ENCODE results near the gene RAB33A. TPM values are rescaled to one million over a fixed set of nuclear protein-coding genes. Genes with fewer than 3 reads are reported as not detected.

The RAB33A gene
- total and polyA plus RNA-seq, 9 of the 15 experiments (the other 6 are each of a cell fraction or from before 2014, with no cell fraction given): 0.04 to 0.20 (median 0.06) TPM; not detected in 4

DNA sequence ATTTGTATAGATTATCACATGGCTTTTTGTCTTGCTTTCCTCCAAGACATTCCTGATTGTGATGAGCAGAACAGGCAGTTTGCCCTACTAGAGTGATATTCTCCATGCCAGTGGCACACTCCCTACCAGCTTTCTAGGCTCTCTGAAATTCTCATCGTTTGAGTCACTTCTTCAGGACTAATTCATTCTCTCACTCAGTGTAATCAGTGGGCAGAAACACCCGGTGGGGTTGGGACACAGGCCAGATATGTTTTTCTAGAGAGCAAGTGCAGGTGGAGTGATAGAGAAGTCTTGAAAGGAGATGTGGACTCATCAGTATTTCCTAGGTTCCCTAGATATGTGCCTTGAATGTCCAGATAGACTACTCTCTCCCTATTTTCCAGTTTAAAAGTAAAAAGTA lies 13.1 kb downstream of the RAB33A start:
- CTCF ChIA-PET (ENCODE audit: low intra/inter-chr PET ratio): no interaction called here
- Histone ChIP-seq H3K4me2 (ENCODE audit: insufficient read depth, low read length) (no peak overlapping the region), H3K27ac (ENCODE audit: extremely low read depth, low read depth, low read length) (no peak overlapping the region), H3K9ac (ENCODE audit: insufficient read depth in 1 of 2, low read depth in 2 of 2, low read length in 2 of 2) (no peak overlapping the region), H3K9me3 (replicated peaks; ENCODE audit: control insufficient read depth, insufficient read depth, low read depth, low read length) (no peaks in the 10 kb centered on the region), H3K4me1 (replicated peaks in 1 of 2; ENCODE audit: control insufficient read depth in 2 of 2, insufficient read depth in 2 of 2, low read length in 2 of 2) (peaks cover 0 to 8% of the 10 kb centered on the region in 2 experiments; a peak in 3 of 5 replicates), H3K79me2 (ENCODE audit: control insufficient read depth, insufficient read depth, low read length) (no peaks in the 10 kb centered on the region), H3K4me3 (no peak overlapping the region), H4K20me1 (replicated peaks; ENCODE audit: control insufficient read depth, insufficient read depth, low read length) (peaks cover 4% of the 10 kb centered on the region; the same call in 1 of the 2 replicates), H3K27me3 (ENCODE audit: control insufficient read depth in 2 of 2, insufficient read depth in 2 of 2, low read length in 2 of 2) (0 out of 5 replicates have a peak, but pooled peaks cover 0 to 4% of the 10 kb centered on the region in 2 experiments), H3K36me3 (ENCODE audit: control insufficient read depth, insufficient read depth, low read length) (no peaks in the 10 kb centered on the region), H3K9me1 (ENCODE audit: control insufficient read depth, insufficient read depth, low read length) (no peaks in the 10 kb centered on the region), H2AFZ (ENCODE audit: low read depth, low read length) (no peak overlapping the region)
- BruUV-seq (replicated peaks): no TSS peak
- POLR2A ChIA-PET: no interaction called here
- intact Hi-C loops (cut with micrococcal nuclease) (no loop called here), in situ Hi-C loops (cut with MboI) (no loop called here)
- DNase-seq (ENCODE audit: extremely low read depth in 1 of 4, low spot score in 3 of 4) (no peak), ATAC-seq (no peak), FAIRE-seq (no peak)
- no peak for TF ChIP-seq ZNF3 (CRISPR knock-in tag; IDR thresholded peaks at IDR 0.05)
- TF ChIP-seq PRMT5 (CRISPR knock-in tag; IDR thresholded peaks at IDR 0.05): no peak
- TF ChIP-seq KAT8 (IDR thresholded peaks at IDR 0.05; ENCODE audit: low read depth): no peak
- TF ChIP-seq CBFA2T3 (IDR thresholded peaks at IDR 0.05): peak; percentile 30; the same call in 1 of the 2 replicates
- no peak for TF ChIP-seq NFRKB (IDR thresholded peaks at IDR 0.05; ENCODE audit: low read depth)
- WGBS (ENCODE audit: insufficient coverage, low coverage, missing lambda C conversion rate): 0% methylated on average over 2 of the region's 2 CpGs

DNA sequence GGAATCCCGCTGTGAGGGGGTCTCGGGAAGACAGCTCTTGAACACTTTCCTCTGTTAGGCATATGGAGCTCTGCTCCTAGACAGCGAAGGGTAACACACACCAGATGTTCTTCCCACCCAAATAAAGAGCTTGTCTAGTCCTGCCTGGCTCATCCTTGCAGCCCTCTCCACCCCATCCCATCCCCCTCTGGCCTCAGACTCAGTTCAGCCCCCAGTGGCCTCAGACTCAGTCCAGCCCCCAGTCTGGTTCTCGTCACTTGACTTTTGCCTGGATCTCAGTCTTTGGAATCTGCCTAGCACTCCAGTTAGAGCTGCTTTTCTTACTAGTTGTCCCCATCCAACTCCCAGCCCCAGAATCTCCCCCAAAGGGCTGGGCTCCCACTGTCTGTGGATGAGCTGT lies 14.9 kb downstream of the RAB33A start:
- H2AFZ ChIP-seq (ENCODE audit: low read depth, low read length): no peak overlapping the region
- CTCF ChIA-PET (ENCODE audit: low intra/inter-chr PET ratio): no interaction called here
- ATAC-seq (peak; percentile 33), FAIRE-seq (no peak), DNase-seq (ENCODE audit: extremely low read depth in 1 of 4, low spot score in 3 of 4) (no peak)
- no peak for TF ChIP-seq ZBTB12 (CRISPR knock-in tag; IDR thresholded peaks at IDR 0.05)
- no peak for TF ChIP-seq CBX5 (IDR thresholded peaks at IDR 0.05; ENCODE audit: borderline replicate concordance, low read depth)
- TF ChIP-seq NCOA6 (IDR thresholded peaks at IDR 0.05): no peak
- no peak for TF ChIP-seq ZNF121 (CRISPR knock-in tag; conservative IDR thresholded peaks at IDR 0.05)
- H3K9ac ChIP-seq (ENCODE audit: insufficient read depth in 1 of 2, low read depth in 2 of 2, low read length in 2 of 2): no peak overlapping the region
- H3K27me3 ChIP-seq (ENCODE audit: control insufficient read depth in 2 of 2, insufficient read depth in 2 of 2, low read length in 2 of 2): 0 out of 5 replicates have a peak, but pooled peaks cover 0 to 4% of the 10 kb centered on the region in 2 experiments
- no peaks in the 10 kb centered on the region for H4K20me1 ChIP-seq (replicated peaks; ENCODE audit: control insufficient read depth, insufficient read depth, low read length)
- in situ Hi-C loops (cut with MboI): no loop called here
- H3K9me1 ChIP-seq (ENCODE audit: control insufficient read depth, insufficient read depth, low read length): no peaks in the 10 kb centered on the region
- no peak overlapping the region for H3K4me2 ChIP-seq (ENCODE audit: insufficient read depth, low read length)
- POLR2A ChIA-PET: interaction anchor here (0.6 to 1.4 kb wide), 4 partner anchors 21 to 115 kb away, joined by 3 read pairs; partner anchors contain the start of gene AIFM1
- no peaks in the 10 kb centered on the region for H3K79me2 ChIP-seq (ENCODE audit: control insufficient read depth, insufficient read depth, low read length)
- no peak overlapping the region for H3K27ac ChIP-seq (ENCODE audit: extremely low read depth, low read depth, low read length)
- intact Hi-C loops (cut with micrococcal nuclease): no loop called here
- H3K36me3 ChIP-seq (ENCODE audit: control insufficient read depth, insufficient read depth, low read length): no peaks in the 10 kb centered on the region
- H3K4me1 ChIP-seq (replicated peaks in 1 of 2; ENCODE audit: control insufficient read depth in 2 of 2, insufficient read depth in 2 of 2, low read length in 2 of 2): peaks cover 0 to 4% of the 10 kb centered on the region in 2 experiments; a peak in 2 of 5 replicates
- no peak overlapping the region for H3K4me3 ChIP-seq
- no peaks in the 10 kb centered on the region for H3K9me3 ChIP-seq (replicated peaks; ENCODE audit: control insufficient read depth, insufficient read depth, low read depth, low read length)
- no TSS peak for BruUV-seq (replicated peaks)
- 29% methylated on average over 4 of the region's 4 CpGs for WGBS (ENCODE audit: insufficient coverage, low coverage, missing lambda C conversion rate)

Measured in K562 (cell line).